ENCODE data around the gene UROS. TPM values are rescaled to one million over a fixed set of nuclear protein-coding genes. Genes with fewer than 3 reads are reported as not detected.

The UROS gene
- total and polyA plus RNA-seq, 10 donors, result 30.3 to 43.8 (median 39.2) TPM

DNA sequence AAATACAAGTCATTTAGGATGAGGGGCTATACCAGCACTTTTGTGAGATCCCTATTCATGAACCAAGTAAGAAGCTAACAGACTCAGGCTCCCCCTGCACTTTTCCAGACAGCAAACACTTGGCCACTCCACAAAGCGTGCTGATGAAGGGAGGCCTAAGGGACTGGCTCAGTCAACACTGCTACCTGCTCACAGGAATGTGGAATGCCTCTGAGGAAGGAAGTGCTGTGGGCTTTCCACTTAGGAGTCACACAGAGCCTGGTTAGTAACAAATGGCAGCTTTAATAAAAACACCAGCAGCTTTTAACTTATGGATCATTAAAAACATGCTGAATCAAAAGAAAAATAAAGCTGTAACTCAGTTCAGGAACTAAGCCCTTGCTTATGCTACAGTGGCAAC, 15.0 kb downstream of the UROS start:
- no peaks in the 10 kb centered on the region for H3K4me1 ChIP-seq
- 95 to 100% (median 100%) methylated on average over 1 of the region's 1 CpG for WGBS, 5 donors
- intact Hi-C loops (cut with DNase I; ENCODE audit: low total_unique reads), result no loop called here
- H3K4me3 ChIP-seq, result no peak overlapping the region
- H3K27me3 ChIP-seq (replicated peaks in 1 of 7), result no peaks in the 10 kb centered on the region
- no peaks in the 10 kb centered on the region for H3K9me3 ChIP-seq
- no peak overlapping the region for H3K27ac ChIP-seq
- no peak for TF ChIP-seq POLR2AphosphoS5 (IDR thresholded peaks at IDR 0.05)
- no peak for TF ChIP-seq POLR2A (IDR thresholded peaks at IDR 0.05)
- TF ChIP-seq, protein P1, sequence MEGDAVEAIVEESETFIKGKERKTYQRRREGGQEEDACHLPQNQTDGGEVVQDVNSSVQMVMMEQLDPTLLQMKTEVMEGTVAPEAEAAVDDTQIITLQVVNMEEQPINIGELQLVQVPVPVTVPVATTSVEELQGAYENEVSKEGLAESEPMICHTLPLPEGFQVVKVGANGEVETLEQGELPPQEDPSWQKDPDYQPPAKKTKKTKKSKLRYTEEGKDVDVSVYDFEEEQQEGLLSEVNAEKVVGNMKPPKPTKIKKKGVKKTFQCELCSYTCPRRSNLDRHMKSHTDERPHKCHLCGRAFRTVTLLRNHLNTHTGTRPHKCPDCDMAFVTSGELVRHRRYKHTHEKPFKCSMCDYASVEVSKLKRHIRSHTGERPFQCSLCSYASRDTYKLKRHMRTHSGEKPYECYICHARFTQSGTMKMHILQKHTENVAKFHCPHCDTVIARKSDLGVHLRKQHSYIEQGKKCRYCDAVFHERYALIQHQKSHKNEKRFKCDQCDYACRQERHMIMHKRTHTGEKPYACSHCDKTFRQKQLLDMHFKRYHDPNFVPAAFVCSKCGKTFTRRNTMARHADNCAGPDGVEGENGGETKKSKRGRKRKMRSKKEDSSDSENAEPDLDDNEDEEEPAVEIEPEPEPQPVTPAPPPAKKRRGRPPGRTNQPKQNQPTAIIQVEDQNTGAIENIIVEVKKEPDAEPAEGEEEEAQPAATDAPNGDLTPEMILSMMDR (IDR thresholded peaks at IDR 0.05 in 8 of 11, conservative IDR thresholded peaks at IDR 0.05 in 3 of 11), result no peak
- no peak for DNase-seq
- peaks cover 0 to 99% (median 61%) of the 10 kb centered on the region in 6 donors for H3K36me3 ChIP-seq

DNA sequence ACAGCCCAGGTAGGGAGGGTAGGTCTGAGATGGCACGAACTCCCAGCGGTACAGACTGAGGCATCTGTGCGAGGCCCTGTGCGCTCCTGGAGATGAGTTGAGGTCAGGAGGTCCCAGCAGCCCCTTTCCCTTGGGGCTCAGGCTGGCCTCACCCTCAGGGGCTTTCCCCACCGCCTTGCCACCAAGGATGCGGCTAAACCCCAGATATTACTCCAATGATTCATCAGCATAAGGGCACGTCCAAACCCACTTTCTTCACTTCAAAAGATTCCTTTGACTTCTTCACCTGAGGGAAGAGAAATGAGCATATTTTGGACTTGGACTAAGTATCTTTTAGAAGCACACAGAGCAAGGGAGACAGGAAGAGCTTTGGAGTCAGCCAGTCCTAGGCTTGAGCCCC, 20.3 kb downstream of the UROS start:
- intact Hi-C loops (cut with DNase I; ENCODE audit: low total_unique reads), result no loop called here
- no peaks in the 10 kb centered on the region for H3K27me3 ChIP-seq (replicated peaks in 1 of 7)
- no peak overlapping the region for H3K4me3 ChIP-seq
- DNase-seq, result no peak
- H3K9me3 ChIP-seq, result no peaks in the 10 kb centered on the region
- TF ChIP-seq POLR2AphosphoS5 (IDR thresholded peaks at IDR 0.05) (no peak), POLR2A (IDR thresholded peaks at IDR 0.05) (no peak)
- TF ChIP-seq, protein P1 (IDR thresholded peaks at IDR 0.05 in 8 of 11, conservative IDR thresholded peaks at IDR 0.05 in 3 of 11), result no peak
- H3K27ac ChIP-seq, result no peak overlapping the region
- no peaks in the 10 kb centered on the region for H3K4me1 ChIP-seq
- WGBS, 5 donors, result 87 to 98% (median 91%) methylated on average over 7 of the region's 7 CpGs
- peaks cover 0 to 100% (median 55%) of the 10 kb centered on the region in 6 donors for H3K36me3 ChIP-seq

DNA sequence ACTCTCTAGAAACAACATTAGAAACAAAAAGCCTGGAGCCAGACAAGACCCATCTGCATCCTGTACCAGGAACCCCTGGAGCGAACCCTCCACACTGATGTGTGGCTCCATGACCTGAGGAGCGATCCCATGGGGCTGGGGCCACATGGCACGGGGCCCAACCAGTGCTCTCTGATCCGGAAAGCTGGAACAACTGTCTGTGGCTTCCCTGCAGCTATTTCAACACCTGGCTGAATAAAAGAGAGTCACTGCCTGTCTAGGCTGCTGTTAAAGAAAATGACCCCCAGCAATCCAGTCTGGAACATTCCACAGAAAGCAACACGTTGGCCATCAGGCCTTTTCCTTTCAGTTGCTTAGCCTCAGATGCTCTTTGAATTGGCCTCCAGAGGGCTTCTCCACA, 20.9 kb downstream of the UROS start:
- no peak for DNase-seq
- Histone ChIP-seq H3K27me3 (replicated peaks in 1 of 7) (no peaks in the 10 kb centered on the region), H3K4me1 (no peaks in the 10 kb centered on the region), H3K9me3 (no peaks in the 10 kb centered on the region), H3K27ac (no peak overlapping the region), H3K4me3 (no peak overlapping the region), H3K36me3 (peaks cover 0 to 100% (median 60%) of the 10 kb centered on the region in 6 donors)
- TF ChIP-seq, protein P1 (IDR thresholded peaks at IDR 0.05 in 8 of 11, conservative IDR thresholded peaks at IDR 0.05 in 3 of 11), result no peak
- TF ChIP-seq POLR2AphosphoS5 (IDR thresholded peaks at IDR 0.05) (no peak), POLR2A (IDR thresholded peaks at IDR 0.05) (no peak)
- intact Hi-C loops (cut with DNase I; ENCODE audit: low total_unique reads), result no loop called here
- WGBS, 5 donors, result 88 to 93% (median 91%) methylated on average over 4 to 5 of the region's 5 CpGs

DNA sequence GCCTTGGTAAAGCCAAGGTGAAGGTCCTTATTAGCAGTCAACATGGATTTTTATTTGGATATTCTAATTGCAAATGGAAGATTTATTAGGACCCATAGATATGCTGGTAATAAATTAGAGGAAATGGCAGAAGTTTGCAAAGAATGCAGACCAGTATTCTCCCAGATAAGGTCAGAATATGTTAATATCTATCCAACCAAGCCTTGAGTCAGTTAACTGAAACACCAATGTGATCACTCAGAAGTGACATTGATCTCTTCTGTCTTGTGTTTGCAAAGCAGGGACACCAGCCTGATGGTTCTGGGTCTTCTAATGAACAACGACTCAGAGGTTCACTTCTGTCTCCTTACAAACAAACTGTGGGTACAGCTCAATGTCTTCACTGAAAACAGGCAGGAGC, 21.5 kb downstream of the UROS start:
- H3K4me3 ChIP-seq, result no peak overlapping the region
- intact Hi-C loops (cut with DNase I; ENCODE audit: low total_unique reads), result no loop called here
- peaks cover 0 to 100% (median 58%) of the 10 kb centered on the region in 6 donors for H3K36me3 ChIP-seq
- H3K4me1 ChIP-seq, result no peaks in the 10 kb centered on the region
- TF ChIP-seq, protein P1 (IDR thresholded peaks at IDR 0.05 in 8 of 11, conservative IDR thresholded peaks at IDR 0.05 in 3 of 11), result no peak
- TF ChIP-seq POLR2AphosphoS5 (IDR thresholded peaks at IDR 0.05) (no peak), POLR2A (IDR thresholded peaks at IDR 0.05) (no peak)
- H3K27ac ChIP-seq, result no peak overlapping the region
- WGBS, 5 donors, result 95 to 100% (median 96%) methylated on average over 1 of the region's 1 CpG
- H3K9me3 ChIP-seq, result no peaks in the 10 kb centered on the region
- H3K27me3 ChIP-seq (replicated peaks in 1 of 7), result no peaks in the 10 kb centered on the region
- no peak for DNase-seq

All from spleen (tissue), 11 donors.